HG02938 (cell line): ENCODE measurements around the gene MRPL33.
"Not testable (repeated sequence)": the region's sequence is repeated elsewhere in the genome, so short reads cannot be mapped to it uniquely, and the experiment has no call there.

Source experiments
- ATAC-seq: cut with Tn5 transposase; IDR thresholded peaks from one replicate; pipeline ENCODE4 v1.9.1; 2021; ENCODE audit warnings: mild to moderate bottlenecking, moderate library complexity; ENCODE audit not compliant: unreplicated experiment

Gene MRPL33

DNA sequence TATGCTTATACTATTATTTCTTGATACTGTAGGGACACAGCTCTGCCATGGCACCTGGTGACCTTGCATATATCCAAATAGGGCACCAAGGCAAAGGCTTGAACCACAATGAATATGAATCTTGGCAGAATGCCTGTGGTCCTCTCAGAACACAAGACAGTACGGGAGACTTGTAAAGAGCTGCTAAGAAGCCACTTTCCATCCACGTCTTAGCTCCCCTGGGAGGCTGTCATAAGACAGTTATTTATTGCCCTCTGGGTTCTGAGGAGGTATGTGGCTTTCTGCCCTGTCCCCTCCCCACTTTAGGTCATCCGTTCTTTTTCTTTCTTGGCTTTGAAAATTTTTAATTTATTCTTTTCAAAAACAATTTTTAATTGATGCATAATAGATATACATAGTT lies 29.8 kb upstream of the MRPL33 start:
- ATAC-seq, result no peak

DNA sequence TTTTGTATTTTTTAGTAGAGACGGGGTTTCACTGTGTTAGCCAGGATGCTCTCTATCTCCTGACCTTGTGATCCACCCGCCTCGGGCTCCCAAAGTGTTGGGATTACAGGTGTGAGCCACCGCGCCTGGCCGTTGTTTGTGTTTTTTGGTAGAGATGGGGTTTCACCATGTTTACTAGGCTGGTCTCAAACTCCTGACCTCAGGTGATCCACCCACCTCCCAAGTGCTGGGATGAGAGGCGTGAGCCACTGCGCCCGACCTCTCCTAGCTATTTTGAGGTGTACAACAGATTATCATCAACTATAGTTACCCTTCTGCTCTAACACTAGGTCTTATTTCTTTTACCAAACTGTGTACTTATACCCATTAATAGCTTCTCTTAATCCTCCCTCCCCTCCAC lies 28.9 kb upstream of the MRPL33 start:
- ATAC-seq, result no peak

GRCh38 chr2:27745494-27745893 lies 26.0 kb upstream of the MRPL33 start:
- ATAC-seq, result not testable (repeated sequence)

GRCh38 chr2:27746325-27746724 lies 25.2 kb upstream of the MRPL33 start:
- ATAC-seq, result no peak

- ATAC-seq, result no peak
Observed at GRCh38 chr2:27747827-27748352, 23.6 kb upstream of the MRPL33 start.

GRCh38 chr2:27748803-27749554 lies 22.5 kb upstream of the MRPL33 start:
- not testable (repeated sequence) for ATAC-seq

- ATAC-seq, result no peak
Observed at GRCh38 chr2:27751377-27751776, 20.1 kb upstream of the MRPL33 start.

DNA sequence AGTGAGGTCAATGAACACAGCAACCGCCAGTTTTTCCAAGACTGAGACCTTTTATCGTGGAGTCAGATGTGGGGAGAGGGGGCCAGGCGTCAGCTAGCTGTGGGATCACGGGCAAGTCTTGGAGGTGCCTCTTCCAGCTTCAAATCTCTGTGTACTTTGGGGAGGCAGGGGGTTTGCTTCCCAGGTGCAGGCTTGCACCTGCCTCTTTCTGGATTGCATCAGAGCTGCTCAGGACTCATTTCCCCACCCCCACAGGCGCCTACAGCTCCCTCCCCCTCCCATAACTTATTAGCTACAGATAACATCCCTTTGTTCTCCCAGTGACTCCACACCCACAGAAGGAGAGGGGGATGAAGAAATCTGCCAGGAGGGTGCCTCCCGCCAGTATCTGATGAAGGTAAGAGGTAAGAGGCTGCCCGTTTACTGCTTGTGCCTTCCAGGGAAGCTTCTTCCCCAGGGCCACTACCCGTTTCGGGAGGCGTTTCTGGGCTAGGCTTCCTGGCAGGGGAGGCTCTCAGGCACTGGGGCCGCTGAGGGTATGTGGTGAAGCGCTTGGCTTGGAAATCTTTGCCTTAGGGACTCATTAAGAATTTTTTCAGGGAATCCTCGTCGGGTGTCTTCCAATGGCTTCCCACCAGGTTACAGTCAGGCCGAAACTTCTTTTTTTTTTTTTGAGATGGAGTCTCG lies 18.8 kb upstream of the MRPL33 start:
- ATAC-seq, result no peak

DNA sequence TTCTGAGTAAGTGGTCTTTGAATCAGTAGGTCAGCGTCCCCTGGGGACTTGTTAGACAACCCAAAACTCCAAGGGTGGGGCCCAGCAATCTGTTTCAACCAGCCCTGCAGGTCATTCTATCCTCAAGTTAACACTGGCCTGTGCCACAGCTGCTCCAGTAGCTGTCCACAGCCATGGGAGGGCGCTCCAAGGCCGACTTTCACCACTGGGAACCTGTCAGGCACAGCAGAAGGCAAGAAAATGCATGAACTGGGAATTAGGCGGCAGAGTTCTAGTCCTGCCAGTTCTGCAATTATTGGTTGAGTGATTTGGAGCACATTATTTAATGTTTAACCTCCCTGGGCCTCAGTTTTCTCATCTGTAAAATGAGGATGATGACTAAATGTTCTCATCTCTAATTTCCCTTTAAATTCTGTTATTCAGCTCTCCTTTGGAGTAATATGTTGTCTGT lies 17.4 kb upstream of the MRPL33 start:
- no peak for ATAC-seq

DNA sequence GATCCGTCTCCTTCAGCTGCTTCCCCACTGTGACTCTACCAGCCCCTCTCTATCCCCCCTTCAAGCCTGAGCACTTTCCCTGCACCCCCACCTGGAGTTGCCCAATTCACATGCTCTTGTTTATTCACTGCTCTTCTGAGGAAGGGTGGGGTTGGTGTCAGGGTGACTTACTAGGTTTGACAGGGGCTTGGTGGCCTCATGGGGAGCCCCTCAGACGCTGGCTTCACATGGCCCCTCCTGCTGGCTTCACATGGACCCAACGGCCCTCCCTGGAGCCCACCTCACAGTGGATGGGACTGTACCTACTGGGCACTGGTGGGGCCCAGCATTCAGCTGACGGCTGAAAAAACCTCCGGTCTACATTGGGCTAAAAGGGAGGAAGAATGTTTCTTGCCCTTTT lies 16.7 kb upstream of the MRPL33 start:
- no peak for ATAC-seq

DNA sequence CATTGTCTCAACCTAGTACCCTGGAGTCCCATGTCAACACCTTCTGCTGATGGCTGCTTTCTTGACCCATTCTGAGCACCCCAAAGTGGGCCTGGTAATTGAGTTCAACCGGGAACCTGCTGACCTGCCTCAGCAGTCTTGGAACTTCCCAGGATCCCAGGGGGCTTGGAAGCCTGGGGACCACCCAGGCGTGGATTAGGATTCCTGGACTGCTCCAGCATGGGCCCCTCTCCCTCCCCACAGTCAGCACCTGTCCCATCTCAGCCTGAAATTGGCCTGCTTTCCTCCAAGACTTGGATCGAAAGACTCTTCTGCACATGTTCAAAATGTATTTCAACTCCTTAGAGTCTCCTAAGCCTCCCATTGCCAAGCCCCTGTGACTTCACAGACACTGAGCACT lies 15.4 kb upstream of the MRPL33 start:
- ATAC-seq, result no peak

- no peak for ATAC-seq
Observed at GRCh38 chr2:27756544-27757498, 14.7 kb upstream of the MRPL33 start.

- no peak for ATAC-seq
Observed at GRCh38 chr2:27762951-27763906, 8.3 kb upstream of the MRPL33 start.

DNA sequence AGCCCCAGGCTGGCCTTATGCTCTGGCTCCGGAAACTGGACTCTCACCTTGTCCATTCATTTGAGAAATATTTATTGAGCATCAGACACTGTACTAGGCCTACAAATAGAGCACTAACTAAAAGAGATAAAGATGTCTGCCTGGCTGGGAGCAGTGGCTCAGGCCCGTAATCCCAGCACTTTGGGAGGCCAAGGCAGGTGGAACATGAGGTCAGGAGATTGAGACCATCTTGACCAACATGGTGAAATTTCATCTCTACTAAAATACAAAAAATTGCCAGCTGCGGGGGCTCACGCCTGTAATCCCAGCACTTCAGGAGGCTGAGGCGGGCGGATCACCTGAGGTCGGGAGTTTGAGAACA lies 7.6 kb upstream of the MRPL33 start:
- no peak for ATAC-seq

GRCh38 chr2:27764526-27764925 lies 7.0 kb upstream of the MRPL33 start:
- not testable (repeated sequence) for ATAC-seq

DNA sequence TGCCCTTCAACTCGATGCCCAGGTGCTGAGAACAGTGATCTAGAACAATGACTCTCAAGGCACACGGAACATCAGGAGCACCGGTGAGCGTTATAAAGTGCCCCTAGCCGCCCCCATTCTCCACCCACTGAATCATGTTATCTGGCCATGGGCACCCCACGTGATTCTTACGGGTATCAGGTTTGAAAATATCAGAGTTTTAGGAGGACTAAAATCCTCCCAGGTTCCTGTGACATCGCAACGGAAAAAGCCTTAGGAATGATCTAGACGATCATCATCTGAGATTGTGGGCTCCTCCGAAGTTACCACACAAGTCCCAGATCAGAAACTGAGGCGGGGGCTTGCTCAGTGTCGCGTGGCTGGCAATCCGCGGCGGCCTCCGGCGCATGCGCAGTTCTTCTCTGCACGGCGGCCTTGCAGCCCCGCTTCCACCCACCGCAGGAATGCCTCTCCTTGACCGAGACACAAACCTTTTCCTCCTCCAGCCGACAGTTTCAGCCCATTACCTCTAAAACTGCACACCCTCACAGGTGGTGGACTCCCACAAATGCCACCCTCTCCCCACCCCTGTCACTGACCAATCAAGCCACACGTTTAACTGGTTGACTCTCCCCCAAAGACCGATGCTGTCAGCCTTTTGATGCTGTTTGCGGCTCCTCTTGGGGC lies 5.8 kb upstream of the MRPL33 start:
- ATAC-seq, result no peak

GRCh38 chr2:27766287-27766661 lies 5.2 kb upstream of the MRPL33 start:
- ATAC-seq, result no peak

DNA sequence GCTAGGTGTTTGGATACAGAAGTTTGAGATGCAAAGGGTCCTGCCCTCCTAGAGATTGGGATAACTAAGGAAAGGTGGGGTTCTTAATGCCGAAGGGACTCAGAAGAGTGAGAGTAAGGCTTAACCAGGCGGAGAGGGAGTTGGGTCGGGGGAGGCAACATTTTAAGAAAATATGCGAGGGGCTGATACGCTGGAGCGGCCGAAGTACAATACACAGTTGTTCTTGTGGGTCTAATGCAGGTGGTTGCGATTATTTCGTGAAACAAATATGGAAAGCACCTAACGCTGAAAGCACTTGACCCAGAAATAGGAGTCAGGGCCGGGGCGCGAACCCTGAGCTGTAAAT lies 344 bp upstream of the MRPL33 start:
- ATAC-seq, result no peak

GRCh38 chr2:27772804-27773203 lies 1.3 kb downstream of the MRPL33 start:
- ATAC-seq, result no peak

DNA sequence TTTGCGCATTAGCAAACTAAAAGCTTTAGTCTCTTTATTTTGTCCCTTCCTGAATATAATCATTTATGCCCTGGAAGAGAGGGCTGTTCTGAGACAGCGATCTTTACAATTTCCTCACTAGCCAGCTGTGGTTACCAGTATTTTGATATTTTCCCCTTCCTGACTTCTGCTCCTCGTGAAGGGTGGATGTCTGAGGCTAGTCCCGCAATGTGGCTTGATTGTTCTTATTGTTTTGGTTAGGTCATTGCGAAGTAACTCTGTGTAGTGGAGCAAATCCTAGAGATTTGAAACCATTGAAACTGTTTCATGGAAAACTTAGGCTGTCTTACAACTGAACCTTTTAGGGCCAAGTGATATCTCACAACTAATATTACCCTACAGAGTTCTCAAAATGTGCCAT lies 2.4 kb downstream of the MRPL33 start:
- ATAC-seq, result no peak
